ENCODE measurements around the gene PBLD. TPM values are rescaled to one million over a fixed set of nuclear protein-coding genes. Genes with fewer than 3 reads are reported as not detected.

The PBLD gene
- total RNA-seq, 1 experiment from 2014 or later = 2.4 TPM

DNA sequence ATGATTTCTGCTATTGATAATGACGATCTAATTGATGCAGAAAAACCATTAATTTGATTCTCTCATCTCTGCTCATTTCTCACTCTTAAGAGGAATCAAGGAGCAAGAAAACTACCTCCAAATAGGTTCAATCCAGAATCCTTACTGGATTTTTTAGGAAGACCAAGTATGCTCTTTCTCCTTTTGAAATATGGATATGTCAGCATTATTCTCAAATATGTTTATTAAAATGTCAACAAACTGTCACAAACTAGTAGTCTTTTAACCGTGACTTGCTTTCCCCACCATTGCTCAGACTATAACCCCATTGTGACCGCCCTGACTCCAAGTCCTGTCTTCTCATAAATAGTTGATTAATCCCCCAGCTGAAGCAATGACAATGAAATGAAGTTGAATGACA is 99.7 kb downstream of the PBLD start (continued):
- TF ChIP-seq, protein P1, sequence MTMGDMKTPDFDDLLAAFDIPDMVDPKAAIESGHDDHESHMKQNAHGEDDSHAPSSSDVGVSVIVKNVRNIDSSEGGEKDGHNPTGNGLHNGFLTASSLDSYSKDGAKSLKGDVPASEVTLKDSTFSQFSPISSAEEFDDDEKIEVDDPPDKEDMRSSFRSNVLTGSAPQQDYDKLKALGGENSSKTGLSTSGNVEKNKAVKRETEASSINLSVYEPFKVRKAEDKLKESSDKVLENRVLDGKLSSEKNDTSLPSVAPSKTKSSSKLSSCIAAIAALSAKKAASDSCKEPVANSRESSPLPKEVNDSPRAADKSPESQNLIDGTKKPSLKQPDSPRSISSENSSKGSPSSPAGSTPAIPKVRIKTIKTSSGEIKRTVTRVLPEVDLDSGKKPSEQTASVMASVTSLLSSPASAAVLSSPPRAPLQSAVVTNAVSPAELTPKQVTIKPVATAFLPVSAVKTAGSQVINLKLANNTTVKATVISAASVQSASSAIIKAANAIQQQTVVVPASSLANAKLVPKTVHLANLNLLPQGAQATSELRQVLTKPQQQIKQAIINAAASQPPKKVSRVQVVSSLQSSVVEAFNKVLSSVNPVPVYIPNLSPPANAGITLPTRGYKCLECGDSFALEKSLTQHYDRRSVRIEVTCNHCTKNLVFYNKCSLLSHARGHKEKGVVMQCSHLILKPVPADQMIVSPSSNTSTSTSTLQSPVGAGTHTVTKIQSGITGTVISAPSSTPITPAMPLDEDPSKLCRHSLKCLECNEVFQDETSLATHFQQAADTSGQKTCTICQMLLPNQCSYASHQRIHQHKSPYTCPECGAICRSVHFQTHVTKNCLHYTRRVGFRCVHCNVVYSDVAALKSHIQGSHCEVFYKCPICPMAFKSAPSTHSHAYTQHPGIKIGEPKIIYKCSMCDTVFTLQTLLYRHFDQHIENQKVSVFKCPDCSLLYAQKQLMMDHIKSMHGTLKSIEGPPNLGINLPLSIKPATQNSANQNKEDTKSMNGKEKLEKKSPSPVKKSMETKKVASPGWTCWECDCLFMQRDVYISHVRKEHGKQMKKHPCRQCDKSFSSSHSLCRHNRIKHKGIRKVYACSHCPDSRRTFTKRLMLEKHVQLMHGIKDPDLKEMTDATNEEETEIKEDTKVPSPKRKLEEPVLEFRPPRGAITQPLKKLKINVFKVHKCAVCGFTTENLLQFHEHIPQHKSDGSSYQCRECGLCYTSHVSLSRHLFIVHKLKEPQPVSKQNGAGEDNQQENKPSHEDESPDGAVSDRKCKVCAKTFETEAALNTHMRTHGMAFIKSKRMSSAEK (CRISPR knock-in tag; IDR thresholded peaks at IDR 0.05; ENCODE audit: borderline replicate concordance) = no peak
- TF ChIP-seq, protein P2, sequence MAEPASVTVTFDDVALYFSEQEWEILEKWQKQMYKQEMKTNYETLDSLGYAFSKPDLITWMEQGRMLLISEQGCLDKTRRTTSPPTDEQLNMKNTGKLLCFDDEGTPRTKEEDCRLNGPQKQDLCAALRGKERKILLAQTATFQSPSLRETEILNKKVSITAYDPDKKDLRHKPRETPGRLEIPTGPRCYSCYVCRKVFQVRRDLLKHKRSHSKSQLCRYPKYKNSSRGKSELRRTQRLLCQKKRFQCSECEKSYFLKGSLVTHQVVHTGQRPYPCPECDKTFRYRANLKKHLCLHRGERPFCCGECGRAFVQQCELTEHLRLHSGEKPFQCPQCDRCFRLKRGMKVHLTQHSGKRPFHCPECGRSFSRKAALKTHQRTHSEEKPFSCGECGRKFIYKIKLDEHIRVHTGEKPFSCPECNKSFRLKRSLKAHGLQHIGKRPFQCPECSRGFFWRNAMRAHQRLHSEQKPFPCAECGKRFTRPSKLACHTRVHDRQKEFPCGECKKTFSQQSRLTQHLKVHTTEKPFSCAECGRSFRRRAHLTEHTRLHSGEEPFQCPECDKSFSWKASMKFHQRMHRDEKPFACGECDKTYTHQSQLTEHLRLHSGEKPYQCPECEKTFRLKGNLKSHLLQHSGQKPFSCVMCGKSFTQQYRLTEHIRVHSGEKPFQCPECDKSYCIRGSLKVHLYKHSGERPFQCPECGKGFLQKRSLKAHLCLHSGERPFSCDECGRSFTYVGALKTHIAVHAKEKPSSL (CRISPR knock-in tag; conservative IDR thresholded peaks at IDR 0.05) = no peak
- TF ChIP-seq ZNF396 (CRISPR knock-in tag; IDR thresholded peaks at IDR 0.05; ENCODE audit: borderline replicate concordance) = no peak

Other genes starting within 250 kb of the PBLD start
- 0.05 TPM in 1 of 3 replicates, not detected in the others for gene MYPN, start 223.4 kb downstream of the PBLD start, total RNA-seq (2021)
- 0.30 to 0.44 TPM (median 0.31 TPM) in 3 replicates for gene ATOH7, start 100.8 kb downstream of the PBLD start, total RNA-seq (2021)
- 220 to 226 TPM (median 223 TPM) in 3 replicates for gene HNRNPH3, start 864 bp downstream of the PBLD start, total RNA-seq (2021)
- 10.0 to 10.7 TPM (median 10.3 TPM) in 3 replicates for gene RUFY2, start 74.3 kb upstream of the PBLD start, total RNA-seq (2021)
- gene DNA2, start 139.0 kb upstream of the PBLD start, total RNA-seq (2021) = 39.3 to 46.3 TPM (median 43.0 TPM) in 3 replicates
- 11.1 to 16.8 TPM (median 13.1 TPM) in 3 replicates for gene SLC25A16, start 194.6 kb upstream of the PBLD start, total RNA-seq (2021)
- gene TET1, start 227.4 kb upstream of the PBLD start, total RNA-seq (2021) = 59.2 to 71.4 TPM (median 62.0 TPM) in 3 replicates

Measured in WTC11 (cell line).